Measurements from ENCODE around the gene DOCK8. TPM values are rescaled to one million over a fixed set of nuclear protein-coding genes. Genes with fewer than 3 reads are reported as not detected.

The DOCK8 gene
- total RNA-seq, 1 experiment from 2014 or later, result 15.2 TPM

DNA sequence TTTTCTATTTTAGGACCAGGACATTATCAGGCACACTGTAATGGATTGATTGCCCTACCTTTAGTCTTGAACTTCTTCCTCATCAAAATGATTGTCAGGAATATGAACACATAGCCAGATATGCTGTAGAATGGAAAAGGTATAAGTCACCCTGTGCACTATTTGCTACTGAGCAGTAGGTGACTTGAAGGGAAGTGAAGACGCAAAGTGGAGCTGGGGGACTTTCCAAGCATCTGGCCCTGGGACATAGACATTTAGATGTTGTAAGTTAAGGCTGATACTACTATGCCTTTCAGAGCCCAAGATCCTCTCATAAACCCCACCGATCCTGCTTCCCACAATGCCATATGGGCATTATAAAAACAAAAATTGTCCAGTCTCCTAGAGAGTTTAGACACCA is 174.5 kb downstream of the DOCK8 start:
- Histone ChIP-seq H3K9me3 (no peaks in the 10 kb centered on the region), H3K27me3 (replicated peaks; ENCODE audit: control insufficient read depth, insufficient read depth, low read length) (no peaks in the 10 kb centered on the region), H3K36me3 (ENCODE audit: control insufficient read depth, insufficient read depth, low read length) (no peaks in the 10 kb centered on the region), H3K4me1 (peaks cover 20% of the 10 kb centered on the region), H3K4me3 (ENCODE audit: low read depth, low read length) (no peak overlapping the region)
- Mint-ChIP-seq H3K27ac (ENCODE audit: unreplicated experiment) (no peak overlapping the region), H3K27me3 (ENCODE audit: insufficient read depth, unreplicated experiment) (no peaks in the 10 kb centered on the region), H3K4me1 (ENCODE audit: low read depth, unreplicated experiment) (no peaks in the 10 kb centered on the region), H3K4me3 (ENCODE audit: unreplicated experiment) (no peak overlapping the region), H3K9me3 (ENCODE audit: unreplicated experiment) (no peaks in the 10 kb centered on the region), H3K36me3 (ENCODE audit: insufficient read depth, unreplicated experiment) (no peaks in the 10 kb centered on the region)
- ChIA-PET CTCF (interaction anchor here (0.7 kb wide), 2 partner anchors 195 to 224 kb away, joined by 3 read pairs; no protein-coding TSS in a partner anchor), POLR2A (no interaction called here)
- intact Hi-C loops (cut with micrococcal nuclease; ENCODE audit: unreplicated experiment), result loop anchor here (5.0 to 10.0 kb wide), 4 partner anchors 83 to 616 kb away; partner anchors contain the start of gene KANK1
- no peak for DNase-seq
- no TSS peak for BruUV-seq (replicated peaks)
- TF ChIP-seq, protein P1, sequence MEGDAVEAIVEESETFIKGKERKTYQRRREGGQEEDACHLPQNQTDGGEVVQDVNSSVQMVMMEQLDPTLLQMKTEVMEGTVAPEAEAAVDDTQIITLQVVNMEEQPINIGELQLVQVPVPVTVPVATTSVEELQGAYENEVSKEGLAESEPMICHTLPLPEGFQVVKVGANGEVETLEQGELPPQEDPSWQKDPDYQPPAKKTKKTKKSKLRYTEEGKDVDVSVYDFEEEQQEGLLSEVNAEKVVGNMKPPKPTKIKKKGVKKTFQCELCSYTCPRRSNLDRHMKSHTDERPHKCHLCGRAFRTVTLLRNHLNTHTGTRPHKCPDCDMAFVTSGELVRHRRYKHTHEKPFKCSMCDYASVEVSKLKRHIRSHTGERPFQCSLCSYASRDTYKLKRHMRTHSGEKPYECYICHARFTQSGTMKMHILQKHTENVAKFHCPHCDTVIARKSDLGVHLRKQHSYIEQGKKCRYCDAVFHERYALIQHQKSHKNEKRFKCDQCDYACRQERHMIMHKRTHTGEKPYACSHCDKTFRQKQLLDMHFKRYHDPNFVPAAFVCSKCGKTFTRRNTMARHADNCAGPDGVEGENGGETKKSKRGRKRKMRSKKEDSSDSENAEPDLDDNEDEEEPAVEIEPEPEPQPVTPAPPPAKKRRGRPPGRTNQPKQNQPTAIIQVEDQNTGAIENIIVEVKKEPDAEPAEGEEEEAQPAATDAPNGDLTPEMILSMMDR (IDR thresholded peaks at IDR 0.05; ENCODE audit: insufficient read depth in 1 of 2, low read depth in 1 of 2, low read length in 1 of 2, severe bottlenecking in 1 of 2, unreplicated experiment in 1 of 2), result no peak

DNA sequence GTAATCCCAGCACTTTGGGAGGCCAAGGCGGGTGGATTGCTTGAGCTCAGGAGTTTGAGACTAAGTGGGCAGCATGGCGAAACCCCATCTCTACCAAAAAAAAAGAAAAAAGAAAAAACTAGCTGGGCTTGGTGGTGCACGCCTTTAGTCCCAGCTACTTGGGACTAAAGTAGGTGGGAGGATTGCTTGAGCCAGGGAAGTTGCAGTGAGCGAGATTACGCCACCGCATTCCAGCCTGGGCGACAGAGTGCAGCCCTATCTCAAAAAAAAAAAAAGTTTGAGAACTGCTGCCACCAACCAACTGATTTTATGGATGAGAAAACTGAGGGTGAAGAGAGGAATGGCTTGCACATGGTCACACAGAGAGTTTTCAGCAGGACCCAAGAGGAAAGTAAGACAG is 175.1 kb downstream of the DOCK8 start:
- no peaks in the 10 kb centered on the region for H3K27me3 ChIP-seq (replicated peaks; ENCODE audit: control insufficient read depth, insufficient read depth, low read length)
- no TSS peak for BruUV-seq (replicated peaks)
- Mint-ChIP-seq H3K4me1 (ENCODE audit: low read depth, unreplicated experiment) (no peaks in the 10 kb centered on the region), H3K4me3 (ENCODE audit: unreplicated experiment) (no peak overlapping the region), H3K27me3 (ENCODE audit: insufficient read depth, unreplicated experiment) (no peaks in the 10 kb centered on the region), H3K27ac (ENCODE audit: unreplicated experiment) (no peak overlapping the region), H3K36me3 (ENCODE audit: insufficient read depth, unreplicated experiment) (no peaks in the 10 kb centered on the region), H3K9me3 (ENCODE audit: unreplicated experiment) (no peaks in the 10 kb centered on the region)
- TF ChIP-seq, protein P1 (IDR thresholded peaks at IDR 0.05; ENCODE audit: insufficient read depth in 1 of 2, low read depth in 1 of 2, low read length in 1 of 2, severe bottlenecking in 1 of 2, unreplicated experiment in 1 of 2), result no peak
- H3K4me1 ChIP-seq, result peaks cover 20% of the 10 kb centered on the region
- intact Hi-C loops (cut with micrococcal nuclease; ENCODE audit: unreplicated experiment), result loop anchor here (5.0 to 10.0 kb wide), 4 partner anchors 83 to 615 kb away; partner anchors contain the start of gene KANK1
- CTCF ChIA-PET, result interaction anchor here (0.7 kb wide), 2 partner anchors 195 to 224 kb away, joined by 3 read pairs; no protein-coding TSS in a partner anchor
- peak; percentile 37 to 41 for DNase-seq
- no peaks in the 10 kb centered on the region for H3K9me3 ChIP-seq
- no peaks in the 10 kb centered on the region for H3K36me3 ChIP-seq (ENCODE audit: control insufficient read depth, insufficient read depth, low read length)
- POLR2A ChIA-PET, result no interaction called here
- no peak overlapping the region for H3K4me3 ChIP-seq (ENCODE audit: low read depth, low read length)

DNA sequence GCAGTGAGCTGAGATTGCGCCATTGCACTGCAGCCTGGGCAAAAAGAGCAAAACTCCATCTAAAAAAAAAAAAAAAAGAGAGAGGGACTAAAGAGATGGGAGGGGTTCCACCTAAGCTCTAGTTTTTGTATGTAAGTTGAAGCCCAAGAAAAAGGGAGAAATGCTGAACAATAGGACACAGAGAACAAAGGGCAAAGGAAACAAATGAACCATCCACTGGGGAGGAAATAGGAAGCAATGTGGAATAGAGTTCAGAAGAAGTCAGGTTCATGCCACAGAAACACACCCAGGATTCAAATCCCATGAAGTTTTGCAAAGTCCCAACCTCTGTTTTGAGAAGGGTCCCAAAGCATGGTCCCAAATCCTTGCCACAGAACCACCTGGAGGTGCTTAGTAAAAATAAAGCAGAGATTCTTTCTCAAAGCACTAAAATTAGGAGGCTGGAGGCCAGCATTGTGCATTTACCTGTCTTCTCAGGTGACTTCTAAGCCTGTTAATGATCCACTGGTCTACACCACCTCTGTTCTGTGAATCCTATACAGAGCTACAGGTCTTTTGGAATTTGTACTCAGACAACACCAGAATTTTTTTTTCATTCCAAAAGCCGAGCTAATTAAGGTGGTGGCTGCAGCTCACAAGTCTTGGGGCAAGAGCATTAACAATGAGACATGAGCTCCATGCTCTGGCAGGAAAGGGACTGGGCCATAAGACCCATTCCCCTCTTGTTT is 177.6 kb downstream of the DOCK8 start:
- ChIA-PET POLR2A (no interaction called here), CTCF (no interaction called here)
- H3K27me3 ChIP-seq (replicated peaks; ENCODE audit: control insufficient read depth, insufficient read depth, low read length), result no peaks in the 10 kb centered on the region
- no peaks in the 10 kb centered on the region for H3K36me3 Mint-ChIP-seq (ENCODE audit: insufficient read depth, unreplicated experiment)
- peaks cover 13% of the 10 kb centered on the region for H3K4me1 ChIP-seq
- H3K4me1 Mint-ChIP-seq (ENCODE audit: low read depth, unreplicated experiment), result no peaks in the 10 kb centered on the region
- H3K36me3 ChIP-seq (ENCODE audit: control insufficient read depth, insufficient read depth, low read length), result no peaks in the 10 kb centered on the region
- no peak for DNase-seq
- H3K9me3 Mint-ChIP-seq (ENCODE audit: unreplicated experiment), result no peaks in the 10 kb centered on the region
- BruUV-seq (replicated peaks), result no TSS peak
- TF ChIP-seq, protein P1 (IDR thresholded peaks at IDR 0.05; ENCODE audit: insufficient read depth in 1 of 2, low read depth in 1 of 2, low read length in 1 of 2, severe bottlenecking in 1 of 2, unreplicated experiment in 1 of 2), result no peak
- no peaks in the 10 kb centered on the region for H3K9me3 ChIP-seq
- H3K4me3 ChIP-seq (ENCODE audit: low read depth, low read length), result no peak overlapping the region
- no peak overlapping the region for H3K4me3 Mint-ChIP-seq (ENCODE audit: unreplicated experiment)
- H3K27me3 Mint-ChIP-seq (ENCODE audit: insufficient read depth, unreplicated experiment), result no peaks in the 10 kb centered on the region
- no peak overlapping the region for H3K27ac Mint-ChIP-seq (ENCODE audit: unreplicated experiment)
- intact Hi-C loops (cut with micrococcal nuclease; ENCODE audit: unreplicated experiment), result no loop called here

All from Caco-2 (cell line).